HCT116 (cell line): ENCODE data around the gene ELAVL1. TPM values are rescaled to one million over a fixed set of nuclear protein-coding genes. Genes with fewer than 3 reads are reported as not detected.

Experiments
- ATAC-seq: fragments of 200-7000 bp; cut with Tn5 transposase; 2 replicates; pipeline ENCODE4 v1.9.1; 2020; ENCODE audit warnings: mild to moderate bottlenecking, moderate library complexity
- BruUV-seq: library from RNA; stranded (reverse); fragments of 400-500 nt; replicated peaks from 2 replicates; lab custom pipeline; 2021; lab: Mats Ljungman, UMichigan
- CTCF ChIA-PET: fragments of 300-600 bp; sonication (Branson Sonifier 250); formaldehyde crosslinking; loops from one replicate; lab custom pipeline; 2021; ENCODE audit warnings: antibody characterized with exemption; lab: Charles Lee
- POLR2A ChIA-PET: fragments of 300-600, 350-600 bp; sonication (Branson Sonifier 250); formaldehyde crosslinking; loops from one replicate; lab custom pipeline; 2021; ENCODE audit warnings: antibody characterized with exemption; lab: Charles Lee
- RAD21 ChIA-PET, 2 experiments: fragments of 300-600 bp; sonication (Branson Sonifier 250); formaldehyde crosslinking; loops; one replicate each; lab custom pipeline; 2023; ENCODE audit warnings: low total read pairs in 2 of 2; ENCODE audit not compliant: uncharacterized antibody in 2 of 2, unreplicated experiment in 2 of 2, low non-redundant PET in 1 of 2; lab: Charles Lee
- DNase-seq: peaks from one replicate; pipeline ENCODE4 v3.0.0-alpha.2; 2010; ENCODE audit warnings: low read depth, low spot score
- H2AFZ ChIP-seq: fragments of 200-600 bp; shearing (Covaris generic), sonication (generic); 2 replicates; pipeline ENCODE4 v1.6.1; 2017; ENCODE audit warnings: low read depth, mixed run types, mixed read lengths, antibody characterized with exemption, low read length; ENCODE audit not compliant: poor library complexity, severe bottlenecking
- H3K27ac ChIP-seq: 2 replicates; pipeline ENCODE4 v1.5.1; 2012; ENCODE audit warnings: low read depth, low read length
- H3K27me3 ChIP-seq: fragments of 200-600 bp; sonication (generic); 2 replicates; pipeline ENCODE4 v1.6.1; 2016; ENCODE audit warnings: mixed run types, low read length, mixed read lengths; ENCODE audit not compliant: insufficient read depth
- H3K36me3 ChIP-seq, 2 experiments: fragments of 200-500 bp in 1 of 2; fragments of 200-600 bp in 1 of 2; sonication (Bioruptor generic) in 1 of 2; sonication (generic) in 1 of 2; 2 replicates each; pipeline versions ENCODE4 v1.5.1 to v1.6.1; 2014 to 2016; ENCODE audit warnings: low read length in 2 of 2, inconsistent platforms in 1 of 2, mixed read lengths in 1 of 2, mixed run types in 1 of 2; ENCODE audit not compliant: insufficient read depth in 2 of 2, control insufficient read depth in 1 of 2
- H3K4me1 ChIP-seq, 2 experiments: fragments of 200-600 bp in 1 of 2; sonication (generic) in 1 of 2; 2 replicates each; pipeline versions ENCODE4 v1.5.1 to v1.6.1; 2012 to 2017; ENCODE audit warnings: low read length in 2 of 2, inconsistent platforms in 1 of 2, mild to moderate bottlenecking in 1 of 2, mixed read lengths in 1 of 2, mixed run types in 1 of 2, moderate library complexity in 1 of 2; ENCODE audit not compliant: insufficient read depth in 2 of 2, control insufficient read depth in 1 of 2
- H3K4me2 ChIP-seq: fragments of 200-600 bp; sonication (generic); 2 replicates; pipeline ENCODE4 v1.6.1; 2017; ENCODE audit warnings: mixed run types, low read length, mixed read lengths
- H3K4me3 ChIP-seq, 2 experiments: fragments of 200-600 bp in 1 of 2; sonication (generic) in 1 of 2; replicated peaks in 1 of 2; 2 replicates each; pipeline ENCODE4 v1.5.1; 2011 to 2016; ENCODE audit warnings: low read length in 2 of 2, control low read depth in 1 of 2, low read depth in 1 of 2, mild to moderate bottlenecking in 1 of 2, mixed read lengths in 1 of 2, mixed run types in 1 of 2
- H3K79me2 ChIP-seq: fragments of 200-600 bp; sonication (generic); 2 replicates; pipeline ENCODE4 v1.6.1; 2017; ENCODE audit warnings: mild to moderate bottlenecking, mixed run types, low read length, moderate library complexity, mixed read lengths; ENCODE audit not compliant: insufficient read depth
- H3K9ac ChIP-seq: fragments of 200-600 bp; sonication (generic); 2 replicates; pipeline ENCODE4 v1.6.1; 2016; ENCODE audit warnings: low read length, mixed read lengths
- H3K9me2 ChIP-seq: fragments of 200-600 bp; sonication (generic), shearing (Covaris generic); 2 replicates; pipeline ENCODE4 v1.6.1; 2017; ENCODE audit warnings: mixed run types, mild to moderate bottlenecking, moderate library complexity; ENCODE audit not compliant: insufficient read depth
- H3K9me3 ChIP-seq, 2 experiments: fragments of 200-500 bp in 1 of 2; fragments of 200-600 bp in 1 of 2; sonication (Bioruptor generic) in 1 of 2; sonication (generic) in 1 of 2; 2 replicates each; pipeline ENCODE4 v1.6.1; 2014 to 2017; ENCODE audit warnings: low read length in 2 of 2, mixed read lengths in 2 of 2, inconsistent platforms in 1 of 2, low read depth in 1 of 2, mild to moderate bottlenecking in 1 of 2, mixed run types in 1 of 2, moderate library complexity in 1 of 2; ENCODE audit not compliant: control insufficient read depth in 1 of 2, insufficient read depth in 1 of 2
- H4K20me1 ChIP-seq: fragments of 200-600 bp; sonication (generic), shearing (Covaris generic); 2 replicates; pipeline ENCODE4 v1.6.1; 2017; ENCODE audit warnings: mixed run types, mild to moderate bottlenecking, moderate library complexity; ENCODE audit not compliant: insufficient read depth
- CBX3 ChIP-seq: IDR thresholded peaks from 2 replicates; pipeline ENCODE4 v1.6.1; 2012; ENCODE audit warnings: low read depth
- CTCF ChIP-seq, 3 experiments: fragments of 200-600 bp in 1 of 3; sonication (generic) in 1 of 3; IDR thresholded peaks in 2 of 3; conservative IDR thresholded peaks in 1 of 3; 2 replicates each; pipeline ENCODE4 v1.5.1; 2012 to 2017; ENCODE audit warnings: low read depth in 2 of 3, low read length in 2 of 3, antibody characterized with exemption in 1 of 3, borderline replicate concordance in 1 of 3, control low read depth in 1 of 3, mild to moderate bottlenecking in 1 of 3, mixed read lengths in 1 of 3, mixed run types in 1 of 3, moderate library complexity in 1 of 3; ENCODE audit not compliant: insufficient read depth in 1 of 3
- EZH2 ChIP-seq: fragments of 200-600 bp; sonication (generic); IDR thresholded peaks from 2 replicates; pipeline ENCODE4 v1.6.1; 2017; ENCODE audit warnings: antibody characterized with exemption, mixed run types
- EZH2phosphoT487 ChIP-seq: fragments of 200-600 bp; IDR thresholded peaks from 2 replicates; pipeline ENCODE4 v1.6.1; 2018; ENCODE audit warnings: antibody characterized with exemption, borderline replicate concordance
- FOSL1 ChIP-seq: IDR thresholded peaks from 2 replicates; pipeline ENCODE4 v1.6.1; 2012; ENCODE audit warnings: low read depth
- JUND ChIP-seq: IDR thresholded peaks from 2 replicates; pipeline ENCODE4 v1.6.1; 2012
- MAX ChIP-seq: IDR thresholded peaks from 2 replicates; pipeline ENCODE4 v1.6.1; 2012
- SRF ChIP-seq: IDR thresholded peaks from 2 replicates; pipeline ENCODE4 v1.6.1; 2012; ENCODE audit warnings: low read depth
- ZNF274 ChIP-seq: fragments of 200-500 bp; sonication (Bioruptor generic); IDR thresholded peaks from 2 replicates; pipeline ENCODE4 v1.6.1; 2014; ENCODE audit warnings: mild to moderate bottlenecking, low read depth, low read length, inconsistent platforms
- intact Hi-C: fragments of 100-400 bp; cut with micrococcal nuclease; formaldehyde crosslinking; loops from 2 replicates; pipeline ENCODE4 v1.10.0; 2022
- total RNA-seq: library from RNA; stranded (reverse); gene quantifications from one replicate; pipeline ENCODE4 v1.2.1, GENCODE V29; 2021; ENCODE audit not compliant: unreplicated experiment
- TF ChIP-seq, protein P1 (sequence below): IDR thresholded peaks from 2 replicates; pipeline ENCODE4 v1.6.1; 2012

ELAVL1 gene
- total RNA-seq, 1 experiment from 2014 or later = 134 TPM

GRCh38 chr19:7940841-7941240, 64.6 kb downstream of the ELAVL1 start:
- H3K4me3 ChIP-seq = no peak overlapping the region
- RAD21 ChIA-PET = no interaction called here
- H3K27me3 ChIP-seq = no peaks in the 10 kb centered on the region
- CTCF ChIA-PET = no interaction called here
- no peaks in the 10 kb centered on the region for H3K9me2 ChIP-seq
- H3K4me2 ChIP-seq = no peak overlapping the region
- H4K20me1 ChIP-seq = no peaks in the 10 kb centered on the region
- H3K79me2 ChIP-seq = peaks cover 50% of the 10 kb centered on the region
- no peak for TF ChIP-seq CBX3
- no peak for TF ChIP-seq MAX
- no peak for TF ChIP-seq JUND
- no peak for TF ChIP-seq CTCF (IDR thresholded peaks at IDR 0.05 in 2 of 3, conservative IDR thresholded peaks at IDR 0.05 in 1 of 3; ENCODE audit: borderline replicate concordance in 1 of 3, insufficient read depth in 1 of 3, low read depth in 2 of 3, low read length in 2 of 3)
- TF ChIP-seq, protein P1, sequence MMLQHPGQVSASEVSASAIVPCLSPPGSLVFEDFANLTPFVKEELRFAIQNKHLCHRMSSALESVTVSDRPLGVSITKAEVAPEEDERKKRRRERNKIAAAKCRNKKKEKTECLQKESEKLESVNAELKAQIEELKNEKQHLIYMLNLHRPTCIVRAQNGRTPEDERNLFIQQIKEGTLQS = no peak
- no peak for TF ChIP-seq SRF
- no peak for TF ChIP-seq EZH2
- no peak for TF ChIP-seq FOSL1
- no peak for TF ChIP-seq EZH2phosphoT487
- TF ChIP-seq ZNF274 = no peak
- H3K36me3 ChIP-seq = peaks cover 20 to 28% of the 10 kb centered on the region in 2 experiments; a peak in 3 of 4 replicates
- POLR2A ChIA-PET = no interaction called here
- no peak overlapping the region for H3K9ac ChIP-seq
- H3K9me3 ChIP-seq = no peaks in the 10 kb centered on the region
- no peak overlapping the region for H3K27ac ChIP-seq
- H3K4me1 ChIP-seq = peaks cover 13 to 25% of the 10 kb centered on the region in 2 experiments
- no peak overlapping the region for H2AFZ ChIP-seq
- ATAC-seq (no peak), DNase-seq (no peak)
- BruUV-seq = no TSS peak
- intact Hi-C loops = loop anchor here (5.0 kb wide), 1 partner anchor 216 kb away; no protein-coding TSS in a partner anchor
